SW480 (cell line): ENCODE measurements around the gene MGAT4A.
A peak's percentile ranks its signal among the peaks of the same experiment; 100 is the strongest.

Experiments used
- DNase-seq: peaks from one replicate; pipeline ENCODE4 v3.0.0-alpha.2; 2016; ENCODE audit warnings: low spot score

Gene MGAT4A

GRCh38 chr2:98731041-98731893 lies at the start of gene MGAT4A:
MGAT4A (minus strand) TSS chr2:98731132; CDS start chr2:98726332, 4,800 bp downstream.
- DNase-seq: peak; percentile 46

GRCh38 chr2:98778741-98779483 lies 48.0 kb upstream of the MGAT4A start:
- DNase-seq: no peak

GRCh38 chr2:98778151-98778550 lies 47.2 kb upstream of the MGAT4A start:
- DNase-seq: no peak

DNA sequence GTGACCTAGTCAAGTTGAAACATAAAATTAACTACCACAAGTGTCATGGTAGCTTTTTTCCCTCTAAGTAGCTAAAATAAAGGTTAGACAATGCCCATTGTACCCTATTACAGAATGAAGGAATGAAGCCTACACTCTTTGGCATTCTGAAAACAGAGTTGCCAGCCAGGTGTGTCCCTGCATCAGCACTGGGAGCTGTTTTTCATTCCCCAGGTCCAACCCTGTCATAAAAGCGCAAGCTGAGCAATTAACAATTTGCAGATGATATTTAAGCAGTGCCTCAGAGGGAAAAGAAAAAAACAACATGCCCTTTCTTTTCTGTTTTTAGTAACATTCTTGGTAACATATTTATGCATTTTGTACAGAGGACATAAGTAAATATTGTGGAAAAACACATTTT lies 46.8 kb upstream of the MGAT4A start:
- DNase-seq: no peak

GRCh38 chr2:98777076-98777475 lies 46.1 kb upstream of the MGAT4A start:
- DNase-seq: no peak

GRCh38 chr2:98776136-98776535 lies 45.2 kb upstream of the MGAT4A start:
- DNase-seq: no peak

- DNase-seq: no peak
Measured at GRCh38 chr2:98775146-98775986, 44.4 kb upstream of the MGAT4A start.

DNA sequence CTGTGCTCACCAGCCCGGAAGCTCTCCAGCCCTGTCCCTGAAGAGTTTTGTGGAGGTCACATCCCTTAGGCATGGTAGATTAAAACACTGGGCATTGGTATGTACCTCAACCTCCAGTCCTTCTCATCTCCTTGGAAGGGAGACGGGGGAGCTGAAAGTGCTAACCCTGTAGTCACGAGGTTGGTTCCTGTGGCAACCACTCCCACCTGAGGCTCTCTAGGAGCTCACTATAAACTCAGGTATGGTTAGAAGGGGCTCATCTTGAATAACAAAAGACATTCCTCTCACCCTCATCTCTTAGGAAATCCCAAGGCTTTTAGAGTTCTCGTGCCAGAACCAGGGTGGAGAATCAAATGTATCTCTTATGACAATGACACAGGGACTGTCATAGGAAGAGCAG lies 43.0 kb upstream of the MGAT4A start:
- DNase-seq: no peak

DNA sequence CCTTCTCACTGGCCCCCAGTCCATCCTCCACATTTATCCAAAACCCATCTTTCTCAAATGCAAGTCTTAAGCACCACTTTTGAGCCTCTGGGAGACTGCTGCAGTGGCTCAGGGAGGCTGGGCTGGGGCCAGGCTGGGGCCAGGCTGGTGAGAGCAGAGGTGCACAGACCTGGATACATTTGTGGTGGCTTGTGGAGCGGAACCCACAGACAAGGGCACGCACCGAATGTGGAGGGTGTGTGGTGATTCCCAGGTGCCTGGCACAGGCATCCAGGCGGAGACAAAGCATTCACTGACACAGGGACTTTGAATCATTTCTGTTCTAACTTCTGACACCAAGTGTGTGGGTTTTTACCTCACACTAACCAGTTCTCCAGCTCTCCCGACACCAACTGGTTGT lies 42.2 kb upstream of the MGAT4A start:
- DNase-seq: no peak

- DNase-seq: no peak
Measured at GRCh38 chr2:98772536-98772935, 41.6 kb upstream of the MGAT4A start.

- no peak for DNase-seq
Measured at GRCh38 chr2:98771721-98772524, 41.0 kb upstream of the MGAT4A start.

GRCh38 chr2:98771264-98771663 lies 40.3 kb upstream of the MGAT4A start:
- no peak for DNase-seq

- DNase-seq: peak; percentile 86
Measured at GRCh38 chr2:98769784-98770183, 38.9 kb upstream of the MGAT4A start.

DNA sequence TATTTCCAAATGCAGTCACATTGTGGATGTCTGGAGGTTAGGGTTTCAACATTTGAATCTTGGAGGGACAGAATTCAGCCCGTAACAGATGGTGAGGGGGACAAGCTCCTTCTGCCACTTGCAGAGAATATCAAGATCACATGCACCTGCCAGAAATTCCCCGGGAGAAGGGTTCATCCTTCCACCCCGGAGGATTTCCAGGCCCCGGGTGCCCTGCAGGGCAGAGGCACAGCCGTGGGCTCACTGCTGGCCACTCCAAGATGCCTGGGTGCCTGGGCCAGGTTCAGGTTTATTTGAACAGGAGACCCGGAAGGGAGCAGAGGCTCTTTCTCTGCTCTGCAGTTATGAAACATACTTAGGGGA lies 38.2 kb upstream of the MGAT4A start:
- DNase-seq: no peak

- DNase-seq: peak; percentile 82
Measured at GRCh38 chr2:98768384-98769113, 37.6 kb upstream of the MGAT4A start.

- no peak for DNase-seq
Measured at GRCh38 chr2:98764499-98764898, 33.6 kb upstream of the MGAT4A start.

- no peak for DNase-seq
Measured at GRCh38 chr2:98763209-98763951, 32.4 kb upstream of the MGAT4A start.

- DNase-seq: no peak
Measured at GRCh38 chr2:98761909-98762308, 31.0 kb upstream of the MGAT4A start.

DNA sequence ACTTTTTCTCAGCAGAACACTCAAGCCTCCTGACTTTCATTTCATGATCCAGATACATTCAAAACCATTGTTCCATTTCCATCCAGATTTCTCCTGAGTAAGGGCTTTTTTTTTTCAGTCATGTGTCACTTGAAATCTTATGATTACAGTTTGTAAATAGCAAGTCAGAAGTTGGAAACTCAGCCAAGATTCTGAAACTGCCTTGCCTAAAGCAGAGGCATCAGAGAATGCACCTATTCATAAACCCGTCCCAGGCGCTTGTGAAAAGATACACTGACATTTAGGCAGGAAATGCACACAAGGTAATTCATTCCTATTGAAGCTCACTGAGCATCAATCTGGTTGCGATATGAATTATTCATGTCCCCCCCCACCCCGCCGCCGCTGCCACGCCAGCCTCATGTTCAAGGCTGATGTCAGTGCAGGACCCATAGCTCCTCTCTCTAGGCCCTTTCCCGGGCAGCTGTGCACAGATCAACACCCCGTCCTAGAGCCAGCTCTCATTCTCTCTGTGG lies 30.4 kb upstream of the MGAT4A start:
- no peak for DNase-seq
